Ishikawa (cell line): ENCODE results near the gene NTMT1.

Source experiments
- CEBPB ChIP-seq: IDR thresholded peaks from 2 replicates; pipeline ENCODE4 v1.6.1; 2012
- CREB1 ChIP-seq: IDR thresholded peaks from 2 replicates; pipeline ENCODE4 v1.6.1; 2012; ENCODE audit warnings: low read depth
- EGR1 ChIP-seq: IDR thresholded peaks from 2 replicates; pipeline ENCODE4 v1.6.1; 2012
- EP300 ChIP-seq: IDR thresholded peaks from 2 replicates; pipeline ENCODE4 v1.6.1; 2012; ENCODE audit warnings: borderline replicate concordance
- FOXM1 ChIP-seq: IDR thresholded peaks from 2 replicates; pipeline ENCODE4 v1.6.1; 2012; ENCODE audit warnings: low read depth, borderline replicate concordance
- MAX ChIP-seq: IDR thresholded peaks from 2 replicates; pipeline ENCODE4 v1.6.1; 2012
- NFIC ChIP-seq: IDR thresholded peaks from 2 replicates; pipeline ENCODE4 v1.6.1; 2012
- RAD21 ChIP-seq: IDR thresholded peaks from 2 replicates; pipeline ENCODE4 v1.6.1; 2012; ENCODE audit warnings: low read depth
- TAF1 ChIP-seq: IDR thresholded peaks from 2 replicates; pipeline ENCODE4 v1.6.1; 2012; ENCODE audit warnings: low read depth, mild to moderate bottlenecking
- TCF12 ChIP-seq: IDR thresholded peaks from 2 replicates; pipeline ENCODE4 v1.6.1; 2012; ENCODE audit warnings: low read depth
- TEAD4 ChIP-seq: IDR thresholded peaks from 2 replicates; pipeline ENCODE4 v1.6.1; 2012
- USF1 ChIP-seq: IDR thresholded peaks from 2 replicates; pipeline ENCODE4 v1.6.1; 2012
- YY1 ChIP-seq: IDR thresholded peaks from 2 replicates; pipeline ENCODE4 v1.6.1; 2012; ENCODE audit warnings: low read depth
- ZBTB7A ChIP-seq: IDR thresholded peaks from 2 replicates; pipeline ENCODE4 v1.6.1; 2012; ENCODE audit warnings: low read depth
- TF ChIP-seq, protein P1 (sequence below): IDR thresholded peaks from 2 replicates; pipeline ENCODE4 v1.6.1; 2012; ENCODE audit warnings: low read depth, mild to moderate bottlenecking

Gene NTMT1

GRCh38 chr9:129676287-129676686, 50.3 kb downstream of the NTMT1 start:
- TF ChIP-seq CEBPB: no peak
- TF ChIP-seq NFIC: no peak
- TF ChIP-seq RAD21: no peak
- no peak for TF ChIP-seq MAX
- TF ChIP-seq CREB1: no peak
- TF ChIP-seq ZBTB7A: no peak
- TF ChIP-seq TEAD4: no peak
- TF ChIP-seq EP300: no peak
- no peak for TF ChIP-seq FOXM1

DNA sequence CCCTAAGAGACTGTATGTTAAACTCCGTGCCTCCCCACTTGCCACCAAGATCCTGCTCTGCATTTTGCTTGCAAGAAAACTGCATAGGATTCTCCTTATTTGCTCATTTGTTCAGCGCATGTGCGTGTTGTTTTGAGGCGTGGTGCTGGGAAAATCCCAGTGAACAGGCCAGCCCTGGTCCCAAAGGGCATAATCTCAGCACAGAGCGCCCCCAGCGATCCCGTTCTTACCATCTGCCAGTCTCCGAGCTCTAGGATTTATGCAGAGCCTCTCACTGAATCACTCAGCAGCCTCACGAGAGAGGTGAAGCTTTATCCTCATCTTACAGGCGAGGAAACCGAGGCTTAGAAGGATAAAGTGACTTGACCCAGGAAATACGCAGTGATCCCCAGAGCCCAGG, 51.0 kb downstream of the NTMT1 start:
- TF ChIP-seq ZBTB7A: no peak
- no peak for TF ChIP-seq FOXM1
- TF ChIP-seq YY1: no peak
- TF ChIP-seq TAF1: no peak
- TF ChIP-seq, protein P1, sequence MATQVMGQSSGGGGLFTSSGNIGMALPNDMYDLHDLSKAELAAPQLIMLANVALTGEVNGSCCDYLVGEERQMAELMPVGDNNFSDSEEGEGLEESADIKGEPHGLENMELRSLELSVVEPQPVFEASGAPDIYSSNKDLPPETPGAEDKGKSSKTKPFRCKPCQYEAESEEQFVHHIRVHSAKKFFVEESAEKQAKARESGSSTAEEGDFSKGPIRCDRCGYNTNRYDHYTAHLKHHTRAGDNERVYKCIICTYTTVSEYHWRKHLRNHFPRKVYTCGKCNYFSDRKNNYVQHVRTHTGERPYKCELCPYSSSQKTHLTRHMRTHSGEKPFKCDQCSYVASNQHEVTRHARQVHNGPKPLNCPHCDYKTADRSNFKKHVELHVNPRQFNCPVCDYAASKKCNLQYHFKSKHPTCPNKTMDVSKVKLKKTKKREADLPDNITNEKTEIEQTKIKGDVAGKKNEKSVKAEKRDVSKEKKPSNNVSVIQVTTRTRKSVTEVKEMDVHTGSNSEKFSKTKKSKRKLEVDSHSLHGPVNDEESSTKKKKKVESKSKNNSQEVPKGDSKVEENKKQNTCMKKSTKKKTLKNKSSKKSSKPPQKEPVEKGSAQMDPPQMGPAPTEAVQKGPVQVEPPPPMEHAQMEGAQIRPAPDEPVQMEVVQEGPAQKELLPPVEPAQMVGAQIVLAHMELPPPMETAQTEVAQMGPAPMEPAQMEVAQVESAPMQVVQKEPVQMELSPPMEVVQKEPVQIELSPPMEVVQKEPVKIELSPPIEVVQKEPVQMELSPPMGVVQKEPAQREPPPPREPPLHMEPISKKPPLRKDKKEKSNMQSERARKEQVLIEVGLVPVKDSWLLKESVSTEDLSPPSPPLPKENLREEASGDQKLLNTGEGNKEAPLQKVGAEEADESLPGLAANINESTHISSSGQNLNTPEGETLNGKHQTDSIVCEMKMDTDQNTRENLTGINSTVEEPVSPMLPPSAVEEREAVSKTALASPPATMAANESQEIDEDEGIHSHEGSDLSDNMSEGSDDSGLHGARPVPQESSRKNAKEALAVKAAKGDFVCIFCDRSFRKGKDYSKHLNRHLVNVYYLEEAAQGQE: no peak
- no peak for TF ChIP-seq EGR1

DNA sequence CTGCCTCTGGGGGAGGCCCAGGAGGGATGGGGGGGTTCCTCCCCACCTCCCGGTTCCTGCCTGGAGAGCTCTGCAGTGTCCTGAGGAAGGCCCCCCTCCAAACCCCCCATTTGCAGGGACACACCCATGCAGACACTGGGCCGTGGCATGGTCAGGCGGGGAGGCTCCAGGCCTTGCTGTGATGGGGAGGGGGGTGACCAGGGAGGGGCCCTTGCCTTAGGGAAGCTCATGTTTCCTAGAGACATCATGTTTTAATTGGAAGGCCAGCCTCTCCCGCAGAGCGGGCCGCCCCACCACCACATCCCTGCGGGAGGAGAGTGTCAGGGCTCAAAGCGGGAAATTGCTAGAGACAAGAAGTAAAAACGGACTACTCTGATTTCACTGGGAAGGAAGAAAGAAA, 51.5 kb downstream of the NTMT1 start:
- TF ChIP-seq CREB1 (no peak), ZBTB7A (no peak), FOXM1 (no peak), NFIC (no peak), MAX (no peak), YY1 (no peak), TAF1 (no peak), TEAD4 (no peak), RAD21 (no peak), EP300 (no peak), TCF12 (no peak), EGR1 (no peak), CEBPB (no peak), USF1 (no peak)
- TF ChIP-seq, protein P1: no peak

DNA sequence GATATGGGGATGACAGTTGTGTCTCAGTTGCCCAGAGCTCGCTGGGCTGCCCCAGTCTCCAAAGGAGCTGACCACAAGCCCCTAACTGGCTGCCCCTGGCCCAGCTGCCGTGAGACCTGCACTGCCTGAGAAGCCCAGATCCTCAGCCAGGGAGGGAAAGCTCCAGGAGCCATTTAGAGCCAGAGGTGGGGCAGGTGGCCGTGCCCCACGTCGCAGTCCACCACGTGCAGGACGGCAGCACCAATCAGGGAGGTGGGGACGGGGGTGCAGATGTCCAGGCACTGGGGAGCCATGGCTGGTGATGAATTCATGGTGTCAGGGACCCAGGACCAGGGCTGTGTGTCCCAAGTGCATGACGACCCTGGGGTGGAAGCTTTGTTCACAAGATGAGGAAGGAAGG, 52.9 kb downstream of the NTMT1 start:
- TF ChIP-seq NFIC: no peak
- TF ChIP-seq USF1: no peak
- TF ChIP-seq MAX: no peak
- TF ChIP-seq EGR1: no peak
- TF ChIP-seq TCF12: no peak
- no peak for TF ChIP-seq YY1
- TF ChIP-seq FOXM1: no peak
- no peak for TF ChIP-seq CREB1
- TF ChIP-seq CEBPB: no peak
- no peak for TF ChIP-seq TAF1
- no peak for TF ChIP-seq RAD21
- TF ChIP-seq, protein P1: no peak

DNA sequence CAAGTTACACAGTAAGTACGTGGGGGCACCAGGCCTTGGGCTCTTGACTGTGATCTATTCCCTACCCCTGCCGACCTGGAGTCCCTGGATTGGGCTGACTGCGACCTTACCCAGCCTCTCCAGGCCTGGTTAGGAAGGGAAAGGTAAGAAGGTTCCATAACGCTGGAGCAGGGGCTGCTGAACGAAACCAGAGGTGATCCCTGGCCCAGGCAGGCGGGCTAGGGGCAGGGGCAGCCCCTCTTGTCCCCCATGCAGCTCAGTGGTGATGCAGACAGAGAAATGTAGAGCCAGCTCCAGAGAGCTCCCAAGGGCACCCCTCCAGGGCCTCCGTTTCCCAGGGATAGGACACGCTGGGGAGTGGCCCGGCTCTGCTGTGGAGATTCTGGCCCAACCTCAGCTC, 53.6 kb downstream of the NTMT1 start:
- no peak for TF ChIP-seq YY1
- TF ChIP-seq, protein P1: no peak
- TF ChIP-seq EP300: no peak
- TF ChIP-seq ZBTB7A: no peak
